ENCODE results near the gene MICALL1. TPM values are rescaled to one million over a fixed set of nuclear protein-coding genes. Genes with fewer than 3 reads are reported as not detected.

MICALL1 gene
- total RNA-seq, 4 donors from 2014 or later: 26.8 to 87.2 (median 37.3) TPM

- TF ChIP-seq POLR2AphosphoS5 (IDR thresholded peaks at IDR 0.05) (no peak), EP300 (IDR thresholded peaks at IDR 0.05; ENCODE audit: low read depth) (no peak), CTCF (IDR thresholded peaks at IDR 0.05) (no peak), POLR2A (IDR thresholded peaks at IDR 0.05) (no peak)
- no peaks in the 10 kb centered on the region for H3K27me3 ChIP-seq
- no peak for DNase-seq
- H3K9me3 ChIP-seq: no peaks in the 10 kb centered on the region
- peaks cover 0 to 18% (median 5%) of the 10 kb centered on the region in 4 donors for H3K36me3 ChIP-seq
- 92 to 93% methylated on average over 8 to 14 of the region's 14 CpGs for WGBS, 2 donors (ENCODE audit: low coverage in 1 of 2)
- intact Hi-C loops (cut with DNase I; ENCODE audit: low total_unique reads) (no loop called here), in situ Hi-C loops (cut with MboI; ENCODE audit: low pct_ligation_motif_present in 1 of 4, low pct_unique_long_range_greater_than_20kb in 1 of 4, low sequenced_read_pairs in 3 of 4) (loop anchor here in 3 of 4 donors (10.0 to 25.0 kb wide), 3 partner anchors 143 to 156 kb away; partner anchors contain the start of genes GALR3 (in 2 of the 3) and GCAT (in 1 of the 3))
- H3K27ac ChIP-seq: no peak overlapping the region
- peaks cover 0 to 5% (median 1%) of the 10 kb centered on the region in 4 donors for H3K4me1 ChIP-seq
- H3K4me3 ChIP-seq: no peak overlapping the region
Observed at GRCh38 chr22:37967637-37968451, 61.7 kb downstream of the MICALL1 start.

- no peaks in the 10 kb centered on the region for H3K27me3 ChIP-seq
- WGBS, 2 donors (ENCODE audit: low coverage in 1 of 2): 95% methylated on average over 5 of the region's 5 CpGs; no CpG with 5 or more reads in 1 of the 2 donors
- DNase-seq: no peak
- in situ Hi-C loops (cut with MboI; ENCODE audit: low pct_ligation_motif_present in 1 of 4, low pct_unique_long_range_greater_than_20kb in 1 of 4, low sequenced_read_pairs in 3 of 4): loop anchor here in 3 of 4 donors (10.0 to 25.0 kb wide), 3 partner anchors 144 to 156 kb away; partner anchors contain the start of genes GALR3 (in 2 of the 3) and GCAT (in 1 of the 3)
- TF ChIP-seq EP300 (IDR thresholded peaks at IDR 0.05; ENCODE audit: low read depth): no peak
- no peak for TF ChIP-seq POLR2A (IDR thresholded peaks at IDR 0.05)
- TF ChIP-seq CTCF (IDR thresholded peaks at IDR 0.05): no peak
- no peak for TF ChIP-seq POLR2AphosphoS5 (IDR thresholded peaks at IDR 0.05)
- peaks cover 0 to 5% (median 1%) of the 10 kb centered on the region in 4 donors for H3K4me1 ChIP-seq
- no peak overlapping the region for H3K4me3 ChIP-seq
- intact Hi-C loops (cut with DNase I; ENCODE audit: low total_unique reads): no loop called here
- peaks cover 0 to 18% (median 5%) of the 10 kb centered on the region in 4 donors for H3K36me3 ChIP-seq
- no peaks in the 10 kb centered on the region for H3K9me3 ChIP-seq
- H3K27ac ChIP-seq: no peak overlapping the region
Observed at GRCh38 chr22:37968452-37969251, 62.6 kb downstream of the MICALL1 start.

GRCh38 chr22:37970864-37971263 is 64.8 kb downstream of the MICALL1 start:
- H3K9me3 ChIP-seq: no peaks in the 10 kb centered on the region
- H3K4me3 ChIP-seq: no peak overlapping the region
- in situ Hi-C loops (cut with MboI; ENCODE audit: low pct_ligation_motif_present in 1 of 4, low pct_unique_long_range_greater_than_20kb in 1 of 4, low sequenced_read_pairs in 3 of 4): loop anchor here in 1 of 4 donors (25.0 kb wide), 1 partner anchor 159 kb away; the partner anchor contains the start of genes GALR3 and GCAT
- no peaks in the 10 kb centered on the region for H3K27me3 ChIP-seq
- H3K4me1 ChIP-seq: no peaks in the 10 kb centered on the region
- peaks cover 0 to 18% (median 5%) of the 10 kb centered on the region in 4 donors for H3K36me3 ChIP-seq
- 95 to 100% methylated on average over 2 to 4 of the region's 4 CpGs for WGBS, 2 donors (ENCODE audit: low coverage in 1 of 2)
- intact Hi-C loops (cut with DNase I; ENCODE audit: low total_unique reads): no loop called here
- DNase-seq: no peak
- TF ChIP-seq POLR2A (IDR thresholded peaks at IDR 0.05) (no peak), EP300 (IDR thresholded peaks at IDR 0.05; ENCODE audit: low read depth) (no peak), POLR2AphosphoS5 (IDR thresholded peaks at IDR 0.05) (no peak), CTCF (IDR thresholded peaks at IDR 0.05) (no peak)
- no peak overlapping the region for H3K27ac ChIP-seq

Data from transverse colon (tissue), 4 donors.